Prostate gland (tissue), 2 donors: Measurements from ENCODE around the gene STK39. TPM values are rescaled to one million over a fixed set of nuclear protein-coding genes. Genes with fewer than 3 reads are reported as not detected.

Source experiments
- DNase-seq: peaks from one replicate; pipeline ENCODE4 v3.0.0-alpha.2; 2019; ENCODE audit warnings: low spot score
- H3K27ac ChIP-seq, 2 donors: fragments of 200-600 bp; sonication (generic); 2 replicates each; pipeline ENCODE4 v1.5.1; 2017 to 2019
- H3K27me3 ChIP-seq: fragments of 200-600 bp; sonication (generic); replicated peaks from 2 replicates; pipeline ENCODE4 v1.5.1; 2019; ENCODE audit not compliant: insufficient read depth
- H3K36me3 ChIP-seq, 2 donors: fragments of 200-600 bp; sonication (generic); 1 replicate in 1 of 2; 2 replicates in 1 of 2; pipeline versions ENCODE4 v1.5.1 to v1.8.1; 2017 to 2019
- H3K4me1 ChIP-seq: fragments of 200-600 bp; sonication (generic); replicated peaks from 2 replicates; pipeline ENCODE4 v1.5.1; 2019
- H3K4me3 ChIP-seq, 2 donors: fragments of 200-600 bp; sonication (generic); 2 replicates each; pipeline ENCODE4 v1.5.1; 2017 to 2019
- H3K9me3 ChIP-seq: fragments of 200-600 bp; sonication (generic); 2 replicates; pipeline ENCODE4 v1.5.1; 2017
- CTCF ChIP-seq, 4 experiments: fragments of 200-600 bp in 2 of 4; fragments of 450-650 bp in 2 of 4; sonication (generic) in 2 of 4; IDR thresholded peaks; 1 replicate in 3 of 4; 2 replicates in 1 of 4; pipeline ENCODE4 v1.5.1; 2016 to 2019; ENCODE audit warnings: antibody characterized with exemption in 4 of 4, mild to moderate bottlenecking in 2 of 4, moderate library complexity in 2 of 4
- POLR2A ChIP-seq: fragments of 450-650 bp; IDR thresholded peaks from one replicate; pipeline ENCODE4 v1.6.1; 2016; ENCODE audit warnings: antibody characterized with exemption, mild to moderate bottlenecking
- POLR2AphosphoS5 ChIP-seq: sonication (generic); formaldehyde crosslinking; IDR thresholded peaks from one replicate; pipeline ENCODE4 v1.6.1; 2017; ENCODE audit warnings: antibody characterized with exemption
- WGBS: methylation state at CpG from one replicate; pipeline ENCODE4 v1.1.5; 2018; 5-methylcytosine and 5-hydroxymethylcytosine counted together
- intact Hi-C: fragments of 100-400 bp; cut with DNase I; formaldehyde crosslinking; loops from one replicate; pipeline ENCODE4 v1.14.2; 2022
- total RNA-seq, 2 donors: library from RNA; depleted of rRNA; stranded (reverse); fragments of >200 nt; gene quantifications; one replicate each; pipeline ENCODE4 v1.1.0, GENCODE V29; 2016

STK39 gene
- total RNA-seq, 2 donors from 2014 or later = 32.2 to 54.7 TPM

GRCh38 chr2:168179592-168179991 is 67.8 kb downstream of the STK39 start:
- Histone ChIP-seq H3K36me3 (no peaks in the 10 kb centered on the region), H3K4me3 (no peak overlapping the region), H3K9me3 (no peaks in the 10 kb centered on the region), H3K27me3 (no peaks in the 10 kb centered on the region), H3K4me1 (peaks cover 9% of the 10 kb centered on the region), H3K27ac (peak overlapping the region in 1 of 2 donors; percentile 15)
- whole genome bisulfite sequencing = 82% methylated on average over 5 of the region's 5 CpGs
- no peak for DNase-seq
- intact Hi-C loops = no loop called here
- no peak for TF ChIP-seq POLR2A
- TF ChIP-seq CTCF (IDR thresholded peaks at IDR 0.05) = no peak
- TF ChIP-seq POLR2AphosphoS5 = no peak

- Histone ChIP-seq H3K36me3 (no peaks in the 10 kb centered on the region), H3K4me3 (no peak overlapping the region), H3K9me3 (no peaks in the 10 kb centered on the region), H3K27ac (peak overlapping the region in 1 of 2 donors; percentile 15), H3K4me1 (peaks cover 9% of the 10 kb centered on the region), H3K27me3 (no peaks in the 10 kb centered on the region)
- intact Hi-C loops = no loop called here
- DNase-seq = no peak
- 85% methylated on average over 4 of the region's 4 CpGs for WGBS
- TF ChIP-seq CTCF (IDR thresholded peaks at IDR 0.05) (no peak), POLR2AphosphoS5 (no peak), POLR2A (no peak)
Observed at GRCh38 chr2:168178520-168179324, 68.7 kb downstream of the STK39 start.

- 85% methylated on average over 3 of the region's 3 CpGs for WGBS
- no peak overlapping the region for H3K4me3 ChIP-seq
- H3K36me3 ChIP-seq = no peaks in the 10 kb centered on the region
- no peaks in the 10 kb centered on the region for H3K9me3 ChIP-seq
- no peaks in the 10 kb centered on the region for H3K27me3 ChIP-seq
- TF ChIP-seq POLR2AphosphoS5 = no peak
- no peak for TF ChIP-seq POLR2A
- intact Hi-C loops = no loop called here
- H3K4me1 ChIP-seq = peaks cover 9% of the 10 kb centered on the region
- no peak overlapping the region for H3K27ac ChIP-seq
- DNase-seq = no peak
Observed at GRCh38 chr2:168176402-168176801, 71.0 kb downstream of the STK39 start.

- H3K27ac ChIP-seq = no peak overlapping the region
- intact Hi-C loops = no loop called here
Observed at GRCh38 chr2:168175469-168175868, 71.9 kb downstream of the STK39 start.

GRCh38 chr2:168174756-168175155 is 72.6 kb downstream of the STK39 start:
- intact Hi-C loops = no loop called here
- Histone ChIP-seq H3K27ac (no peak overlapping the region), H3K4me3 (no peak overlapping the region), H3K9me3 (no peaks in the 10 kb centered on the region), H3K4me1 (peaks cover 3% of the 10 kb centered on the region), H3K27me3 (no peaks in the 10 kb centered on the region), H3K36me3 (no peaks in the 10 kb centered on the region)
- DNase-seq = no peak
- 80% methylated on average over 2 of the region's 2 CpGs for WGBS
- TF ChIP-seq POLR2A (no peak), CTCF (IDR thresholded peaks at IDR 0.05) (no peak), POLR2AphosphoS5 (no peak)

More at GRCh38 chr2:168175469-168175868, 71.9 kb downstream of the STK39 start:
- Histone ChIP-seq H3K4me1 (peaks cover 9% of the 10 kb centered on the region), H3K27me3 (no peaks in the 10 kb centered on the region), H3K4me3 (no peak overlapping the region), H3K9me3 (no peaks in the 10 kb centered on the region), H3K36me3 (no peaks in the 10 kb centered on the region)
- no peak for DNase-seq
- no peak for TF ChIP-seq POLR2A
- TF ChIP-seq CTCF (IDR thresholded peaks at IDR 0.05) = no peak
- TF ChIP-seq POLR2AphosphoS5 = no peak
- 95% methylated on average over 5 of the region's 5 CpGs for WGBS
